Mesothelial cell of epicardium (in vitro differentiated cells): ENCODE results near the gene ERICH6. TPM values are rescaled to one million over a fixed set of nuclear protein-coding genes. Genes with fewer than 3 reads are reported as not detected.

Source experiments
- DNase-seq, 2 experiments: peaks; one replicate each; pipeline ENCODE4 v3.0.0; 2021; ENCODE audit warnings: low spot score in 2 of 2; ENCODE audit not compliant: unreplicated experiment in 2 of 2
- H3K27ac Mint-ChIP-seq: 2 replicates; pipeline ENCODE4 v1.8.0; 2021; ENCODE audit warnings: mixed read lengths
- H3K27me3 Mint-ChIP-seq: 2 replicates; pipeline ENCODE4 v1.8.0; 2021; ENCODE audit warnings: low read depth, mixed read lengths
- H3K36me3 Mint-ChIP-seq: 2 replicates; pipeline ENCODE4 v1.8.0; 2021; ENCODE audit warnings: mixed read lengths
- H3K4me1 Mint-ChIP-seq: 2 replicates; pipeline ENCODE4 v1.8.0; 2021; ENCODE audit warnings: mixed read lengths
- H3K4me3 Mint-ChIP-seq: 2 replicates; pipeline ENCODE4 v1.8.0; 2021; ENCODE audit warnings: mild to moderate bottlenecking, moderate library complexity, mixed read lengths
- H3K9me3 Mint-ChIP-seq: 2 replicates; pipeline ENCODE4 v1.8.0; 2021; ENCODE audit warnings: mixed read lengths
- CTCF ChIP-seq: fragments of 200-600 bp; sonication (generic); IDR thresholded peaks from one replicate; pipeline ENCODE4 v1.5.0; 2021; ENCODE audit warnings: antibody characterized with exemption; ENCODE audit not compliant: unreplicated experiment
- total RNA-seq: library from RNA; stranded (reverse); gene quantifications from 3 replicates; pipeline ENCODE4 v1.2.1, GENCODE V29; 2021

Gene ERICH6
- total RNA-seq: 0.24 to 0.68 TPM (median 0.65 TPM) in 3 replicates

- TF ChIP-seq CTCF: no peak
- no peaks in the 10 kb centered on the region for H3K4me1 Mint-ChIP-seq
- peak within 1 kb of the TSS; percentile 91 for H3K27ac Mint-ChIP-seq
- peaks cover 18% of the 10 kb centered on the region for H3K36me3 Mint-ChIP-seq
- DNase-seq: peak; percentile 76 to 87
- H3K27me3 Mint-ChIP-seq: peaks cover 1% of the 10 kb centered on the region
- H3K4me3 Mint-ChIP-seq: peak within 1 kb of the TSS; percentile 93
- H3K9me3 Mint-ChIP-seq: peaks cover 15% of the 10 kb centered on the region
Observed at GRCh38 chr3:150703756-150704344, at the start of gene ERICH6. Gene ERICH6 (minus strand): TSS chr3:150703920. CDS start chr3:150703898, 22 bp downstream.

GRCh38 chr3:150751781-150752263 lies 48.1 kb upstream of the ERICH6 start:
- H3K4me3 Mint-ChIP-seq: no peak overlapping the region
- H3K27ac Mint-ChIP-seq: no peak overlapping the region
- peaks cover 2% of the 10 kb centered on the region for H3K4me1 Mint-ChIP-seq
- peaks cover 6% of the 10 kb centered on the region for H3K36me3 Mint-ChIP-seq
- TF ChIP-seq CTCF: no peak
- no peaks in the 10 kb centered on the region for H3K27me3 Mint-ChIP-seq
- H3K9me3 Mint-ChIP-seq: no peaks in the 10 kb centered on the region
- DNase-seq: no peak

DNA sequence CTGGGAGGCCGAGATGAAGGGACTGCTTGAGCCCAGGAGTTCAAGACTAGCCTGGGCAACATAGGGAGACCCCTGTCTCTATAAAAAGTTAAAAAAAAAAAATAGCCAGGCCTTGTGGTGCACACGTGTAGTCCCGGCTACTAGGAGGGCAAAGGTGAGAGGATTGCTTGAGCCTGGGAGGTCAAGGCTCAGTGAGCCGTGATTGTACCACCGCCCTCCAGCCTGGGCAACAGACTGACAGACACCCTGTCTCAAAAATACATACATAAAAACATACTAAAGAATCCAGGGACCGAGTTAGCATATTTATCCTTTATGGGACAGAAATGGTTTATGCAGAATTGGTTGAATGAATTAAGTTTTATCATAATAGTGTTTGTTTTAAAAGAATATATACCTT lies 45.5 kb upstream of the ERICH6 start:
- no peaks in the 10 kb centered on the region for H3K9me3 Mint-ChIP-seq
- peaks cover 6% of the 10 kb centered on the region for H3K36me3 Mint-ChIP-seq
- no peak overlapping the region for H3K4me3 Mint-ChIP-seq
- no peak for TF ChIP-seq CTCF
- H3K27ac Mint-ChIP-seq: no peak overlapping the region
- no peak for DNase-seq
- peaks cover 6% of the 10 kb centered on the region for H3K4me1 Mint-ChIP-seq
- H3K27me3 Mint-ChIP-seq: no peaks in the 10 kb centered on the region

DNA sequence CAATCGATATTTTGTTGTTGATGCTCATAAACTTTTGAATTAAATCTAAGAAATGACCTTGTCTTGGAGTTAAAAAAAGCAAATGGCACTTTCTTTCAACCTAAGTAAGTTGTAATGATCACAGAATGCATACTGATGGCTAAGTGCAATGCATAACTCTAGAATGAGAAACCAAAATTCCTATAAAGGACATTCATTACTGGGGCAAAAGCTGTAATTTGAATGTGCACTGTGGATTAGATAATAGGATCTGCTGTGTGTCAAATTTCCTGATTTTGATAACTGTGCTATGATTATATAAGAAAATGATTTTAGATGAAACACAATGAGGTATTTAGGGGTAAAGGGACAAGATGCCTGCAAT lies 44.9 kb upstream of the ERICH6 start:
- TF ChIP-seq CTCF: no peak
- Mint-ChIP-seq H3K4me1 (peaks cover 12% of the 10 kb centered on the region), H3K9me3 (no peaks in the 10 kb centered on the region), H3K27me3 (no peaks in the 10 kb centered on the region), H3K36me3 (peaks cover 6% of the 10 kb centered on the region), H3K4me3 (no peak overlapping the region), H3K27ac (no peak overlapping the region)
- no peak for DNase-seq

- H3K27ac Mint-ChIP-seq: no peak overlapping the region
- no peak for TF ChIP-seq CTCF
- no peaks in the 10 kb centered on the region for H3K27me3 Mint-ChIP-seq
- no peak overlapping the region for H3K4me3 Mint-ChIP-seq
- H3K9me3 Mint-ChIP-seq: no peaks in the 10 kb centered on the region
- peaks cover 4% of the 10 kb centered on the region for H3K36me3 Mint-ChIP-seq
- DNase-seq: no peak
- H3K4me1 Mint-ChIP-seq: peaks cover 12% of the 10 kb centered on the region
Observed at GRCh38 chr3:150747886-150748683, 44.4 kb upstream of the ERICH6 start.
